HL-60 (cell line): ENCODE results near the gene TBC1D16.

Source experiments
- DNase-seq, 2 experiments: peaks; one replicate each; pipeline ENCODE4 v3.0.0-alpha.2; 2010 to 2020; ENCODE audit warnings: low read depth in 1 of 2, low spot score in 1 of 2
- H3K27ac ChIP-seq: fragments of 250-450 bp; sonication (Bioruptor Pico); replicated peaks from 2 replicates; pipeline ENCODE4 v1.5.1; 2020; ENCODE audit warnings: mild to moderate bottlenecking, moderate library complexity
- H3K27me3 ChIP-seq: fragments of 250-450 bp; sonication (Bioruptor Pico); 2 replicates; pipeline ENCODE4 v1.5.1; 2021; ENCODE audit warnings: mild to moderate bottlenecking, moderate library complexity; ENCODE audit not compliant: insufficient read depth, poor library complexity, severe bottlenecking
- H3K4me3 ChIP-seq: replicated peaks from 2 replicates; pipeline ENCODE4 v1.5.1; 2011; ENCODE audit warnings: mild to moderate bottlenecking, control low read depth, low read length; ENCODE audit not compliant: insufficient read depth
- CTCF ChIP-seq: IDR thresholded peaks from one replicate; pipeline ENCODE4 v1.5.1; 2011; ENCODE audit warnings: low read length, control low read depth, inconsistent platforms; ENCODE audit not compliant: insufficient read depth
- GABPA ChIP-seq: IDR thresholded peaks from 2 replicates; pipeline ENCODE4 v1.6.1; 2012; ENCODE audit warnings: low read depth
- POLR2AphosphoS5 ChIP-seq: IDR thresholded peaks from 2 replicates; pipeline ENCODE4 v1.6.1; 2012; ENCODE audit warnings: low read depth
- REST ChIP-seq: IDR thresholded peaks from 2 replicates; pipeline ENCODE4 v1.6.1; 2012; ENCODE audit warnings: low read depth; ENCODE audit not compliant: insufficient replicate concordance
- SPI1 ChIP-seq: IDR thresholded peaks from 2 replicates; pipeline ENCODE4 v1.6.1; 2012; ENCODE audit warnings: low read depth, mild to moderate bottlenecking, borderline replicate concordance

TBC1D16 gene

GRCh38 chr17:79944821-79945391, 90.8 kb downstream of the TBC1D16 start:
- no peak for DNase-seq
- Histone ChIP-seq H3K4me3 (no peak overlapping the region), H3K27me3 (peaks cover 2% of the 10 kb centered on the region), H3K27ac (no peak overlapping the region)
- TF ChIP-seq POLR2AphosphoS5 (no peak), GABPA (no peak), SPI1 (no peak), REST (no peak), CTCF (no peak)

GRCh38 chr17:79944251-79944812, 91.3 kb downstream of the TBC1D16 start:
- TF ChIP-seq POLR2AphosphoS5 (no peak), GABPA (no peak), REST (no peak)
- Histone ChIP-seq H3K27me3 (peaks cover 2% of the 10 kb centered on the region), H3K27ac (no peak overlapping the region), H3K4me3 (no peak overlapping the region)
- no peak for DNase-seq

- no peak overlapping the region for H3K27ac ChIP-seq
- H3K4me3 ChIP-seq, result no peak overlapping the region
- DNase-seq, result no peak
- no peak for TF ChIP-seq CTCF
- no peak for TF ChIP-seq SPI1
- no peak for TF ChIP-seq GABPA
- TF ChIP-seq REST, result no peak
- TF ChIP-seq POLR2AphosphoS5, result no peak
- peaks cover 2% of the 10 kb centered on the region for H3K27me3 ChIP-seq
Measured at GRCh38 chr17:79943347-79944241, 92.1 kb downstream of the TBC1D16 start.
